Mucosa of rectum (tissue), 2 donors: Measurements from ENCODE around the gene ACTBL2.

Source experiments
- H3K27ac ChIP-seq, 2 donors: one replicate each; pipeline ENCODE4 v1.7.0; 2013; ENCODE audit warnings: inconsistent platforms in 2 of 2, low read depth in 2 of 2, low read length in 2 of 2
- H3K27me3 ChIP-seq, 2 donors: one replicate each; pipeline ENCODE4 v1.7.0; 2013; ENCODE audit warnings: low read length in 2 of 2; ENCODE audit not compliant: control insufficient read depth in 2 of 2, insufficient read depth in 2 of 2
- H3K36me3 ChIP-seq, 2 donors: one replicate each; pipeline ENCODE4 v1.7.0; 2013; ENCODE audit warnings: low read length in 2 of 2; ENCODE audit not compliant: control insufficient read depth in 2 of 2, insufficient read depth in 2 of 2
- H3K4me1 ChIP-seq, 2 donors: one replicate each; pipeline ENCODE4 v1.7.0; 2013; ENCODE audit warnings: low read length in 2 of 2, mild to moderate bottlenecking in 1 of 2; ENCODE audit not compliant: control insufficient read depth in 2 of 2, insufficient read depth in 2 of 2
- H3K4me3 ChIP-seq, 2 donors: one replicate each; pipeline ENCODE4 v1.7.0; 2013; ENCODE audit warnings: low read length in 2 of 2
- H3K9ac ChIP-seq, 2 donors: one replicate each; pipeline ENCODE4 v1.7.0; 2013; ENCODE audit warnings: low read length in 2 of 2, low read depth in 1 of 2, mild to moderate bottlenecking in 1 of 2
- H3K9me3 ChIP-seq, 2 donors: one replicate each; pipeline ENCODE4 v1.7.0; 2013; ENCODE audit warnings: low read length in 2 of 2; ENCODE audit not compliant: control insufficient read depth in 2 of 2
- donor health status: healthy.
- donor health status: Normal muscosa, but diverticular disease.

ACTBL2 gene

DNA sequence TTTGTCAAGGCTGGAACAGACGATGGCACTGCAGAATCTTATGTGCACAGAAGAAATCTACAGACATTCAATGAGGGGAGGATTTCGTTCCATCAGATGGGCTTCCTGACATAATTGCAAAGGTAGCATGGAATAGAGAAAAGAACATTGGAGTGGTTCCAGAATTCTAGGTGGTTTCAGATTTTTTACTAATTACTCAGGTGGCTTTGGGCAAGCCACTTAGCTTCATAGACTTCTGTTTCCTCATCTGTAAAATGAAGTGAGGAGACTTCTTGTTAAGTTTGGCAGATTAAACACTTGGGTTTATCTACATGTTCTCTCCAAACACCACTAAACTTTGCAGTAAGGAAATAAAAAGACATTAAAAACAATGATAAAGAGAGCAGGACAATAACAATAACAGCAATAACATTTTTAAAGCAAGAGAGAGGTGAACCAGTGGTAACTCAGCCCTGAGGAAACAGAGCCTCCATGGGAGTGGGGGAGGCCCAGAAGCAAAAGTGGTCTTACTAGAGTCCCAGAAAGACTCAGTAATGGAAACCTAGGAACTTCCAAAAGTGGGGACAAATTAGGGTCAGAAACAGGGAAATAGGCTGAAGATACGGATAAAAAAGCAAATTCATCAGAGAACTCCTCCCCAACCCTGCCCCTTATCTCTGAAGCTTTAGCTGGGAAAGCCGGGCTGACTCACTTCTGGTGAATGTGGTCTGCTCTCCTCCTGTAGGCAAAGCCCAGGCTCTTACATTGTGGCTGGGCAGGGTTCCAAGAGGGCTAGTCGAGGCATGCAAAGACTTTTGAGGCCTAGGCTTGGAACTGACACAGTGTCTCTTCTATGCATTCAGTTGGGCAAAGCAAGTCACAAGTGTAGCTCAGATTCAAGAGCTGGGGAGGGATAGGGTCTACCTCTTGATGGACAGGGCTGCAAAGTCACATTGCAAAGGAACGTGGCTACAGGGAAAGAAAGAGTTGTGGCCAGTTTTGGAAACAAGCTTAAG, 11.8 kb upstream of the ACTBL2 start:
- Histone ChIP-seq H3K9ac (no peak overlapping the region), H3K4me3 (no peak overlapping the region), H3K36me3 (no peaks in the 10 kb centered on the region), H3K4me1 (peaks cover 3 to 4% of the 10 kb centered on the region in 2 donors), H3K27ac (no peak overlapping the region), H3K27me3 (no peaks in the 10 kb centered on the region), H3K9me3 (no peaks in the 10 kb centered on the region)

DNA sequence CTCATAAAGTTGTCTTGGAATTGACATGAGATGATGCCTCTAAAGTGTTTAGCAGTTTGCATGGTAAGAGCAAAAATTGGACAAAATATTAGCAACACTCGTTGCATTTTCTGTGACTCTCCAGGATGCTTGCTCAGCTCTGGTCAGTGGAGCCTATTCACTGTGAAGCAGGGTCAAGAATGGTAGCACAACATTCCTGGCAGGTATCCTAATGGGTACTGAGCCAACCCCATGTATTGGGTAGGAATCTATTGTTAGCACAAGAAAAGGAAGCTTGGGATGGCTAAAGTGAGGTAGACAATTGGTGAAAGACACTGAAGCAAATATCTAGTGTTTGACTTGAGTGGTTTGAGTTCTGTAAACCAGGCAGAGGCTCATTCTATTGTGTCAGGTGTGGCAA, 10.4 kb upstream of the ACTBL2 start:
- no peak overlapping the region for H3K4me3 ChIP-seq

DNA sequence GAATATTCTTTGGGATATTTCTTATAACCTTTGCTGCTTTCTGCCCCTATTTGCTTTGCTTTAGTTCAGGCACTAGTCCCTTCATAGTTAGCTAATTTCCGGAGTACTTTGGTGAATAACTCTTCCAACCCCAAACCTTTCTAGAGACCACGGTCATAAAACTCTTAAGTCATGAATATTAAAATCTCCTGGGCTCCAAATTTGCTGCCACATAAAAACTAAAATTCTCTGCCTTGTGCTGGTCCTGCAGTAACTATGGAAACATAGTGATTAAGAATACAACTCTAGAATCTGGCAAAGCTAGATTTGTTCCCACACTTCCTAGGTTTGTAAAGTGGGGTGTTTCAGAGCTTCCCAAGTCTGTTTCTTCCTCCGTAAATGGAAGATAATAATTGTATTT, 10.0 kb upstream of the ACTBL2 start:
- H3K9me3 ChIP-seq, result no peaks in the 10 kb centered on the region
- no peak overlapping the region for H3K9ac ChIP-seq
- H3K27me3 ChIP-seq, result no peaks in the 10 kb centered on the region
- H3K27ac ChIP-seq, result no peak overlapping the region
- no peak overlapping the region for H3K4me3 ChIP-seq
- no peaks in the 10 kb centered on the region for H3K36me3 ChIP-seq
- H3K4me1 ChIP-seq, result peaks cover 3 to 4% of the 10 kb centered on the region in 2 donors

More for the DNA sequence above, 10.4 kb upstream of the ACTBL2 start:
- Histone ChIP-seq H3K27ac (no peak overlapping the region), H3K4me1 (peaks cover 3 to 4% of the 10 kb centered on the region in 2 donors), H3K36me3 (no peaks in the 10 kb centered on the region), H3K9me3 (no peaks in the 10 kb centered on the region), H3K9ac (no peak overlapping the region), H3K27me3 (no peaks in the 10 kb centered on the region)

DNA sequence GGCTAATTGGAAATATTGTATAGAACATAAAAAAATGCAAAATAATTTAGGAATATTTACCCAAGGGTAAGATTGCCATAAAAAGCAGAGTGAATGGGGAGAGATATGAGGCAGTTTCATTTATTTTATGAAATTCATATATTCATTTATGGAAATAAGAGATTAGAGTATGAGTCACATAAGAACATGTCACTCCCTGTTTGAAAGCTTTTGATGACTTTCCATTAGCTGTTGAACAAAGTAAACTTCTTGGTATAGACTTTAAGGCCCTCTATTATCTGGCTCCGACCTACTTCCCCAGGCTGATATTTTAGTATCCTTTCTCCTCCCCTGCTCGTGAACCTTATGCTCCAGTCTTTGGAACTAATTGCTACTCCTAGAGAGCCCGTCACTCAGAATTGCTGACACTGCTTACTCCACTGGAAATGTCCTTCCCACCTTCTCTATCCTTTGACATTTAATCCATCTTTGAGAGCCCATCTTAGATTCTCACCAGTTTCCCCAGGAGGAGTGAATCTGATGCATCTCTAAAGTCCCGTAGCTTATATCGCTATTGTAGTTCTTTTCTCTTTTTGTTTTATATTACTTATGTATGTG, 8.9 kb upstream of the ACTBL2 start:
- Histone ChIP-seq H3K36me3 (no peaks in the 10 kb centered on the region), H3K4me1 (peaks cover 3 to 4% of the 10 kb centered on the region in 2 donors), H3K27me3 (no peaks in the 10 kb centered on the region), H3K9ac (no peak overlapping the region), H3K4me3 (no peak overlapping the region), H3K27ac (no peak overlapping the region), H3K9me3 (no peaks in the 10 kb centered on the region)

DNA sequence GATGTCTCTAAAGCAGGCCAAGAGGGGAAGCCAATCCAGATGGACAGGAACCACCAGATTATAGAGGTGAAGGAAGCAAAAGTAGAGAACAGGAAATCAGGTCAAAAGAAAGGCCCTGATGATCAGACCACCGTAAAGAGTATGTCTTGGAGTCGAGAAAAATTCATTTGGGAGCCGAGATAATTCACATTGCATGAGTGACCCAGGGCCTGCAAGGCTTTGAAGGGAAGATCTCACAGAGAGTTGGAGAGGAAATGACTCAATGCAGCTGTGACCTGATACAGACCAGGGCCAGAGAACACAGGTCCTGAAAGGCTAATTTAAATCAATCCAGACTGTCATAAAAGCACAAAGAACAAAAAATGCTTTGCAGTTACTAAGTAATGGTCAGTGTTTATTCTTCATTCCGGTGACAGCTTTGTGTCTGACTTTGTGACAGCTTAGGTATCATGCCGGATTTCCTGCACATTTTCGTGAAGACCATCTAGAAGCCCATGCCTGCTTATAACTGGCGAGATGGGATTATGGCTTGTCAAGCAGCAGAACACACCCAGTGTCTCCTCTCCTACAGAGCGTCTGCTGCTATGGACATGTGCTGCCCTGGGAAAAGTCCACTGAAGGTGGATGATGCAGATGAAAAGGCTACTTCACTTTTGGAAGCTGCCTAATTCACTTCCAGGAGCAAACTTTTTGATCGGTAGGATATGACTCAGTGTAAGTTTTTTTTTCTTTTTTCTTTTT, 5.8 kb upstream of the ACTBL2 start:
- H3K36me3 ChIP-seq, result no peaks in the 10 kb centered on the region
- no peaks in the 10 kb centered on the region for H3K9me3 ChIP-seq
- H3K27ac ChIP-seq, result no peak overlapping the region
- no peak overlapping the region for H3K4me3 ChIP-seq
- no peak overlapping the region for H3K9ac ChIP-seq
- no peaks in the 10 kb centered on the region for H3K4me1 ChIP-seq
- no peaks in the 10 kb centered on the region for H3K27me3 ChIP-seq

DNA sequence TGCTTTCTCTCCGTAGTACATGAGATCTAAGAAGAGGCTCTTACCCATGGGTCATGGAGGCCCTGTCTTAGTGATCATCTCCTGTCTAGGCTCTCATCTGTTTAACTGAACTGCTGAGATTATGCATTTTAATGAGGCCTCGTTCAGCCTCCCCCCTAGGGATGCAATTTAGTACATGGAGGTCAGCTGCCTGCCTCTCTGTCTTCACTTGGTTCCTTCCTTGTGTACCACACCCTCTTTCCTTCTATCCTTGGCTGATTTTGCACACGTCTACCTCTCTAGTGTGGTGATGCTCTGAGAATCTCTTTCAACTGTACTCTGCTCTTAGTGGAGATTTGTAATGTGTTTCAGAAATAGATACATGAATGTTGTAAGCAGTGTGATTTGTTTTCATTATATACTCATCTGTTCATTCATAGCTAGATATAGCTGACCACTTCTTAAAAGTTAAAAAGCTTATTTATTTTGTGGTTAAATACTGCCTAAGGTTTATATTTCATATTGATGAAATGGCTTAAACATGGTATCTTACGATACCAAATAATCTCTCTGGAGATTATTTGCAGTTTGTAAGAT, 3.5 kb upstream of the ACTBL2 start:
- H3K36me3 ChIP-seq, result no peaks in the 10 kb centered on the region
- no peak overlapping the region for H3K27ac ChIP-seq
- H3K27me3 ChIP-seq, result no peaks in the 10 kb centered on the region
- H3K4me1 ChIP-seq, result no peaks in the 10 kb centered on the region
- H3K4me3 ChIP-seq, result no peak overlapping the region
- no peaks in the 10 kb centered on the region for H3K9me3 ChIP-seq
- no peak overlapping the region for H3K9ac ChIP-seq

DNA sequence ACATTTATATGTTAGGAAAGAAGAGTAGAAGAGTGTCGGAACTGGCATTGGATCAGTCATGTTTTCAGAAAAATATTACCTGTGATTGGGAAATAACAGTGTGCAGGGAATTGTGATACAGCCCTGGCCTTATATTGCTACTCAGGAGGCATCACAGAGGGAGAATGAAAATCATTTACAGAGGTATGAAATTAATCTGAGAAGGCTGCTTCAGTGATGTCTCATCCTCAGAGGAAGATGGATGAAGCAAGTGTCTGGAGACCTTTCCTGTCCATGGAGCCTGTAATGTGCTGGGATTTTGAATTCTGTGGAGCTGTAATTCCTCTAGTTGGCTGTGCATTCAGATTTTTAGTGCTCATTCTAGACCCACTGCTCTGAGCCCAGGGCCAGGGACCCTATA, 3.8 kb downstream of the ACTBL2 start:
- Histone ChIP-seq H3K27me3 (no peaks in the 10 kb centered on the region), H3K9me3 (no peaks in the 10 kb centered on the region), H3K36me3 (no peaks in the 10 kb centered on the region), H3K4me1 (no peaks in the 10 kb centered on the region), H3K27ac (no peak overlapping the region), H3K4me3 (no peak overlapping the region), H3K9ac (no peak overlapping the region)

DNA sequence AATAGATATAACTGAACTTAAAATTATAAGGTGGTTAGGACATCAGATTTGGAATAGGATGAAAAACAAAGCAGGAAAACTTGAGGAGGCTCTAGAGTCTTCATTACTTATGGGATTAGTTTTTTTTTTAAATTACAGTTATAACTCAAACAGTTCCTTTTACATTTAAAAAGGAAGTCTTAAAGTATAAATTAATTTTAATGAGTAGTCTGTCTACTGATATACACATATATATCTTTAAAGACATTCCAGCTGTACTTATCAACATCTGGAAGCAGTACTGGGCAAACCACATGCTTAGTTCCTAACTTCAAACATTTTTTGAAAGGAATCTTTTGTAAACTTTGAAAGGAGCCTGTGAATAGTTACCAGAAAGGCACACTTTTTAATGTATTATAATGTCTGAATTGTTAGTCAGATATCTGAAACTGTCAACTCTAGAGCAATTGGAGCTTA, 6.0 kb downstream of the ACTBL2 start:
- Histone ChIP-seq H3K27ac (no peak overlapping the region), H3K36me3 (no peaks in the 10 kb centered on the region), H3K4me1 (no peaks in the 10 kb centered on the region), H3K9me3 (no peaks in the 10 kb centered on the region), H3K4me3 (no peak overlapping the region), H3K9ac (no peak overlapping the region), H3K27me3 (no peaks in the 10 kb centered on the region)

DNA sequence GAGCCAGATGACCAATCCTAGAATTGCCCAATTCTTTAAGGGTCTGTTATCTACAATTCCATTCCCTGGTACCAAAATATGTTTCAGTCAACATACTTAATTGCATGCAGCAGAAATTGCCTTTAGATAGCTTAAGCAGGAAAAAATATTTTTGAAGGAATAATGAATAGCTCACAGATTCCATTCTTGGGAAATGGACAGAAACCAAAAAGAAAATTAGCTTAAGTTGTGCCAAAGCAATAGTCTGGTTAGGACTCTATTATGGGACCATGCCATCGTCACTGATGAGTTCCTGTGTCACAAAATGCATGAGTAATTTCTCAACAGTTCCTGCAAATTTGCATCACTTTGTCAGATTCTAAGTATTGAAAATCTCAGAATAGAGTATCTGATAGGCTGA, 12.3 kb downstream of the ACTBL2 start:
- Histone ChIP-seq H3K4me3 (no peak overlapping the region), H3K27me3 (no peaks in the 10 kb centered on the region), H3K27ac (no peak overlapping the region), H3K9me3 (no peaks in the 10 kb centered on the region), H3K36me3 (no peaks in the 10 kb centered on the region), H3K9ac (no peak overlapping the region), H3K4me1 (no peaks in the 10 kb centered on the region)
